ENCODE measurements around the gene SOX8. TPM values are rescaled to one million over a fixed set of nuclear protein-coding genes. Genes with fewer than 3 reads are reported as not detected.

SOX8 gene
- total RNA-seq, 1 donor from 2014 or later: 6.7 TPM

DNA sequence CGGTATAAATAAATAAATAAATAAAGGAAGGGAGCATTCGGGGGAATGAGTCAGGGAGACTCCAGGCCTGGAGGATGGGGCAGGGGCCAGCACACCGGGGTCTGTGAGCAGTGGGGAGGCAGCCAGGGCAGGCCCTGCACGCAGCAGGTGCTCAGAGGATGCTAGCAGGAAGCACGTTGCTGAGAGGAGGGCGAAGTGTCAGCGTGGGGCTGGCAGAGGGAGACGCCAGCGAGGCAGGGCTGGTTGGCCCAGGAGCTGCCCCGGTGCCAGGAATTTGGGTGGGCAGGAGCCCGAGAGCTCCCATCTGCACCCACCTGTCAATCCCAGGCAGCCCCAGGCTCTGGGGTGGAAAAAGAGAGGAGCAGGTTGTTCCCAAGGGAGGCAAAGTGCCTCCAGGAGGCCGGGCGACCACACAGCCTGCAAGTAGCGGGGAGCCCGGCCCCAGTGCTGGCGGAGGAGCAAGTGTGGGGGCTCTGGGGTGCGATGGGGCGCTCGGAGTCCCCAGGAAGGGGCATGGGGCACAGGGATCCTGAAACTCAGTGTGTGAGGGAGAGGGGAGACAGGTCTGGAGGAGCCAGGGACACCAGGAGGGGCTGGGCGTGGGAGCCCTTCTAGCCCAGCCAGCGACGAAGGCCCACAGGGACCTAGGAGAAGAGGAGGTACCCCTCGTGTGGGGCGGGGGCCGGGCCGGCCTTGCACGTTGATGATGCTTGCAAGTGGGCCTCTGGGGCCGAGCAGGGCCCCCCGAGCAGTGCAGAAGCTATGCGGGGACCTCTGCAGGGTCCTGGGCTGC is 28.0 kb downstream of the SOX8 start:
- no peak for DNase-seq (ENCODE audit: extremely low spot score, unreplicated experiment)
- Mint-ChIP-seq H3K36me3 (no peaks in the 10 kb centered on the region), H3K4me1 (ENCODE audit: unreplicated experiment) (peaks cover 5% of the 10 kb centered on the region), H3K9me3 (no peaks in the 10 kb centered on the region), H3K4me3 (no peak overlapping the region), H3K27ac (no peak overlapping the region), H3K27me3 (no peaks in the 10 kb centered on the region)
- TF ChIP-seq, protein P1, sequence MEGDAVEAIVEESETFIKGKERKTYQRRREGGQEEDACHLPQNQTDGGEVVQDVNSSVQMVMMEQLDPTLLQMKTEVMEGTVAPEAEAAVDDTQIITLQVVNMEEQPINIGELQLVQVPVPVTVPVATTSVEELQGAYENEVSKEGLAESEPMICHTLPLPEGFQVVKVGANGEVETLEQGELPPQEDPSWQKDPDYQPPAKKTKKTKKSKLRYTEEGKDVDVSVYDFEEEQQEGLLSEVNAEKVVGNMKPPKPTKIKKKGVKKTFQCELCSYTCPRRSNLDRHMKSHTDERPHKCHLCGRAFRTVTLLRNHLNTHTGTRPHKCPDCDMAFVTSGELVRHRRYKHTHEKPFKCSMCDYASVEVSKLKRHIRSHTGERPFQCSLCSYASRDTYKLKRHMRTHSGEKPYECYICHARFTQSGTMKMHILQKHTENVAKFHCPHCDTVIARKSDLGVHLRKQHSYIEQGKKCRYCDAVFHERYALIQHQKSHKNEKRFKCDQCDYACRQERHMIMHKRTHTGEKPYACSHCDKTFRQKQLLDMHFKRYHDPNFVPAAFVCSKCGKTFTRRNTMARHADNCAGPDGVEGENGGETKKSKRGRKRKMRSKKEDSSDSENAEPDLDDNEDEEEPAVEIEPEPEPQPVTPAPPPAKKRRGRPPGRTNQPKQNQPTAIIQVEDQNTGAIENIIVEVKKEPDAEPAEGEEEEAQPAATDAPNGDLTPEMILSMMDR (conservative IDR thresholded peaks at IDR 0.05): no peak

DNA sequence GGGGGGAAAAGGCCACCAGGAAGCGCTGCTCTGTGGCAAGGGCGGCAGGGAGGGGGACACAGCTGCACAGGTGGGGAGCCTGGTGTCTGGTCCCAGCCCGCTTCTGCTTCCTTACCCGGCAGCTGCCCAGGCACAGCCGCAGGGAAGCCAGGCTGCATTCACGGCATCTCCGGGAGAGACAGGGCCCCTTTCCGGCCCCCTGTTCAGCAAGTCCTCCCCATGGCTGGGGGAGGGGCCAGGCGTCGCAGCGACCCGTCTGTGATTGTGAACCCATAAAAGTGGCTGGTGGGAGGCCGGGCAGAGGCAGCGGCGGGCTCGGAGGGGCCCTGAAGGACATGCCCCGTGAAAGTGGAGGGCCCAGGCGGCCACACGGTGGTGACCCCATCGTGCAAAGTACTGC is 28.7 kb downstream of the SOX8 start:
- H3K4me3 Mint-ChIP-seq: no peak overlapping the region
- H3K36me3 Mint-ChIP-seq: no peaks in the 10 kb centered on the region
- H3K27me3 Mint-ChIP-seq: no peaks in the 10 kb centered on the region
- no peak overlapping the region for H3K27ac Mint-ChIP-seq
- no peaks in the 10 kb centered on the region for H3K9me3 Mint-ChIP-seq
- TF ChIP-seq, protein P1 (conservative IDR thresholded peaks at IDR 0.05): no peak
- H3K4me1 Mint-ChIP-seq (ENCODE audit: unreplicated experiment): peaks cover 8% of the 10 kb centered on the region
- no peak for DNase-seq (ENCODE audit: extremely low spot score, unreplicated experiment)

DNA sequence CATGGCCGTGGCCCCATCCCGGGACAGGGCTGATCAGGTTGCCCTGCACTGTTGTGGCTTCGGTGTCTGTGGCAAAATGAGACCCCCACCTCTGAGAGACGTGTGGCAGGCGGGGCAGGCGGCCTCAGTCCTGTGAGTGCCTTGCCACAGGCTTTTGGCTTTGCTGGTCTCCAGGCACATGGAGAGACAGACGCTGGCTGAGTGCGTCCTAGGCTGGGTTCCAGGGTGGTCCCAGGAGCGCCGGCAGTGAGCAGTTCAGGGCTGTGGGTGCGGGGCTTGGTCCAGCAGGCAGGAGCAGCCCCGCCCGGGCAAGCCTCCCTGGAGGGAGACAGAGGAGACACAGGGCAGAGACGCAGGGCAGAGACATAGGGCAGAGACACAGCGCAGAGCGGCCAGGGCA is 29.2 kb downstream of the SOX8 start:
- Mint-ChIP-seq H3K4me3 (no peak overlapping the region), H3K4me1 (ENCODE audit: unreplicated experiment) (peaks cover 3% of the 10 kb centered on the region), H3K27ac (no peak overlapping the region), H3K27me3 (no peaks in the 10 kb centered on the region), H3K9me3 (no peaks in the 10 kb centered on the region), H3K36me3 (no peaks in the 10 kb centered on the region)
- DNase-seq (ENCODE audit: extremely low spot score, unreplicated experiment): no peak
- TF ChIP-seq, protein P1 (conservative IDR thresholded peaks at IDR 0.05): no peak

DNA sequence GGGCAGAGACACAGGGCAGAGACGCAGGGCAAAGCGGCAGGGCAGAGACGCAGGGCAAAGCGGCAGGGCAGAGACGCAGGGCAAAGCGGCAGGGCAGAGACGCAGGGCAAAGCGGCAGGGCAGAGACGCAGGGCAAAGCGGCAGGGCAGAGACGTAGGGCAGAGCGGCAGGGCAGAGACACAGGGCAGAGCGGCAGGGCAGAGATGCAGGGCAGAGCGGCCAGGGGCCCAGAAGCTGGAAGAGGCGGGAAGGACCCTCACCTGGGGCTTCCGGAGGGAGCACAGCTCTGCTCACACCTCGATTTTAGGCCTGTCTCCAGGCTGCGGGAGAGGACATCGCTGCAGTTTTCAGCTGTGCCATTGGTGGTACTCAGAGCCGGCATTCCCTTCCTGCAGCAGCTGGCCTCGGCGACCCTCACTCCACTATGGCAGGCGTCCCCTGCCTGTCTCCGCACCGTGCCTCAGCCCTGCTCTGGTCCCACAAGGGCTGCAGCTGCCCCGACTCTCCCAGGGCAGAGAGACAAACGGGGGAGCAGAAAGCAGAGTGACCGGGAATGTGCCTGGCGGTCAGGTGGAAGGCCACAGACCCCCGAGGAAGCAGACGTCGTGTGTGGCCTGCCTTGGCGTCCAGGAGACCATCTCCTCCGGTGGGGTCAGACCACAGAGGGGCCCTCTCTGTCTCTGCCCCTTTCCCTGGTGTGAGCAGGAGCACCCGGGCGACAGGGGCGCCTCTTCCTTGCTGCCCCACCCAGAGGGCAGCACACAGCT is 29.9 kb downstream of the SOX8 start:
- H3K36me3 Mint-ChIP-seq: no peaks in the 10 kb centered on the region
- no peak overlapping the region for H3K27ac Mint-ChIP-seq
- H3K4me3 Mint-ChIP-seq: no peak overlapping the region
- TF ChIP-seq, protein P1 (conservative IDR thresholded peaks at IDR 0.05): no peak
- no peak for DNase-seq (ENCODE audit: extremely low spot score, unreplicated experiment)
- no peaks in the 10 kb centered on the region for H3K27me3 Mint-ChIP-seq
- peaks cover 3% of the 10 kb centered on the region for H3K4me1 Mint-ChIP-seq (ENCODE audit: unreplicated experiment)
- H3K9me3 Mint-ChIP-seq: no peaks in the 10 kb centered on the region

DNA sequence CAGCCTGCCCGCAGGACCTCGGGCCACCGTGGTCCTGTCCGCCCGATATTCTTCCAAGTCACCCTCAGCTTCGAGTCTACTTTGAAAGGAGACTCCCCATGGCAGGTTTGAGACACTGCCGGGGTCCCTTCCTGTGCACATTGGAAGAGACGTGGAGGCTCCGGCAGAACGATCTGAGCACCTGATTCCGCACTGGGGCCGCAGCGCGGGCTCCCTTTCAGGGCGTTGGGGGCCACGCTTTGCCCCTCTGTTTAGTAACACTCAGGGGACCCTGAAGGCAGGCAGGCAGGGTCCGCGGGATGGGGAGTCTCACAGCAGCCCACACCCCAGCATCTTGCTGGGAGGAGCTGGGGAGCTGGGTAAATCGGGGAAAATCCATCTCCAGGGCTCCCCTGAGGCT is 30.6 kb downstream of the SOX8 start:
- no peaks in the 10 kb centered on the region for H3K36me3 Mint-ChIP-seq
- H3K27ac Mint-ChIP-seq: no peak overlapping the region
- DNase-seq (ENCODE audit: extremely low spot score, unreplicated experiment): no peak
- no peaks in the 10 kb centered on the region for H3K9me3 Mint-ChIP-seq
- TF ChIP-seq, protein P1 (conservative IDR thresholded peaks at IDR 0.05): no peak
- H3K27me3 Mint-ChIP-seq: no peaks in the 10 kb centered on the region
- peaks cover 5% of the 10 kb centered on the region for H3K4me1 Mint-ChIP-seq (ENCODE audit: unreplicated experiment)
- H3K4me3 Mint-ChIP-seq: no peak overlapping the region
